ENCODE results near the gene HSD17B2. TPM values are rescaled to one million over a fixed set of nuclear protein-coding genes. Genes with fewer than 3 reads are reported as not detected.

Gene HSD17B2
- total RNA-seq, 1 experiment from 2014 or later, result not detected

DNA sequence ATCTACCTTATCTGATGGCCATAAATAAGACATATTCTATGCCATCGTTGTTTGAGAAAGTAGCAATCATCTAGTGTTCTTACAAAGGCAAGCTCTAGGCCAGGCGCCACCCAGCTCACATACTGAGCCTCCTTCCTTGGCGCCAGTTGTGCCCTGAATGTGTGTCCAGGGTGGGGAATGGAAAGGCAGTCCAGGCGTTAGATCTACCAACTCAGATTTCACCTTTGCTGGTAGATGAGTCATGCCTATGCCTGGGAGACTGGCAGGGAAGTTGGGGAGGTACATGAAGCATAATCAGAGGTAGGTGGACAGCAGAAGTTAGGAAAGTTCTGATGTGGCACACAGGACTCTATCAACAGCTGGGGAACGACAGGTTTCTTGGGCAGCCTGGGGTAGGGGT is 47.3 kb upstream of the HSD17B2 start (continued):
- TF ChIP-seq, protein P1, sequence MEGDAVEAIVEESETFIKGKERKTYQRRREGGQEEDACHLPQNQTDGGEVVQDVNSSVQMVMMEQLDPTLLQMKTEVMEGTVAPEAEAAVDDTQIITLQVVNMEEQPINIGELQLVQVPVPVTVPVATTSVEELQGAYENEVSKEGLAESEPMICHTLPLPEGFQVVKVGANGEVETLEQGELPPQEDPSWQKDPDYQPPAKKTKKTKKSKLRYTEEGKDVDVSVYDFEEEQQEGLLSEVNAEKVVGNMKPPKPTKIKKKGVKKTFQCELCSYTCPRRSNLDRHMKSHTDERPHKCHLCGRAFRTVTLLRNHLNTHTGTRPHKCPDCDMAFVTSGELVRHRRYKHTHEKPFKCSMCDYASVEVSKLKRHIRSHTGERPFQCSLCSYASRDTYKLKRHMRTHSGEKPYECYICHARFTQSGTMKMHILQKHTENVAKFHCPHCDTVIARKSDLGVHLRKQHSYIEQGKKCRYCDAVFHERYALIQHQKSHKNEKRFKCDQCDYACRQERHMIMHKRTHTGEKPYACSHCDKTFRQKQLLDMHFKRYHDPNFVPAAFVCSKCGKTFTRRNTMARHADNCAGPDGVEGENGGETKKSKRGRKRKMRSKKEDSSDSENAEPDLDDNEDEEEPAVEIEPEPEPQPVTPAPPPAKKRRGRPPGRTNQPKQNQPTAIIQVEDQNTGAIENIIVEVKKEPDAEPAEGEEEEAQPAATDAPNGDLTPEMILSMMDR (IDR thresholded peaks at IDR 0.05 in 2 of 3, conservative IDR thresholded peaks at IDR 0.05 in 1 of 3; ENCODE audit: borderline replicate concordance in 1 of 3, insufficient read depth in 1 of 3, low read depth in 2 of 3, low read length in 2 of 3), result no peak

DNA sequence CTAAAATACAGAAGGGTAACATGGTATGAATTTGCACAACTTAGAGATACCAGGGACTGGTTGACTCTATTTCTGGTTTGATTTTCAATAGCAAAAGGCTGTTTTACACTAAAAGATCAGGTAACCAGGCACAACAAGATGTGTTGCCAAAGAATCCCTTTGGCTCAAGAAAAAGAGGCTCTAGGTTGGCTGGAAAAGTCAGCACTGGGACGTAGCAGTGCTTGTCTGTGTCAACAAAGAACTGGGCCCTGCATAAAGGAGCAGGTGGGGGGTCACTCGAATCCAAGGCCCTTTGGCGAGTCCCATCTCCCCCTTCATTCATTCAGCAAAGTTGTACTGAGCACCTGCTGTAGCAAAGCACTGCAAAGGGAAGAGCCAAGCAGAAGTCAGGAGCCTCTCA is 42.2 kb upstream of the HSD17B2 start:
- CTCF ChIA-PET, result no interaction called here
- Histone ChIP-seq H4K20me1 (ENCODE audit: insufficient read depth) (no peaks in the 10 kb centered on the region), H2AFZ (ENCODE audit: low read depth, low read length, poor library complexity, severe bottlenecking) (no peak overlapping the region), H3K9me3 (ENCODE audit: control insufficient read depth in 1 of 2, insufficient read depth in 1 of 2, low read depth in 1 of 2, low read length in 2 of 2) (no peaks in the 10 kb centered on the region), H3K27ac (ENCODE audit: low read depth, low read length) (no peak overlapping the region), H3K27me3 (ENCODE audit: insufficient read depth, low read length) (no peaks in the 10 kb centered on the region), H3K4me3 (replicated peaks in 1 of 2; ENCODE audit: low read depth in 1 of 2, low read length in 2 of 2) (no peak overlapping the region), H3K9ac (ENCODE audit: low read length) (no peak overlapping the region), H3K4me1 (ENCODE audit: control insufficient read depth in 1 of 2, insufficient read depth in 2 of 2, low read length in 2 of 2) (peaks cover 18 to 22% of the 10 kb centered on the region in 2 experiments), H3K79me2 (ENCODE audit: insufficient read depth, low read length) (no peaks in the 10 kb centered on the region), H3K4me2 (ENCODE audit: low read length) (no peak overlapping the region), H3K9me2 (ENCODE audit: insufficient read depth) (no peaks in the 10 kb centered on the region), H3K36me3 (ENCODE audit: control insufficient read depth in 1 of 2, insufficient read depth in 2 of 2, low read length in 2 of 2) (no peaks in the 10 kb centered on the region; a peak in 1 of 4 replicates)
- ATAC-seq, result no peak
- BruUV-seq (replicated peaks), result no TSS peak
- no peak for DNase-seq (ENCODE audit: low read depth, low spot score)
- intact Hi-C loops (cut with micrococcal nuclease), result no loop called here
- RAD21 ChIA-PET (ENCODE audit: low non-redundant PET in 1 of 2, low total read pairs in 2 of 2, uncharacterized antibody in 2 of 2, unreplicated experiment in 2 of 2), result no interaction called here
- POLR2A ChIA-PET, result no interaction called here
- TF ChIP-seq, protein P2, sequence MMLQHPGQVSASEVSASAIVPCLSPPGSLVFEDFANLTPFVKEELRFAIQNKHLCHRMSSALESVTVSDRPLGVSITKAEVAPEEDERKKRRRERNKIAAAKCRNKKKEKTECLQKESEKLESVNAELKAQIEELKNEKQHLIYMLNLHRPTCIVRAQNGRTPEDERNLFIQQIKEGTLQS (IDR thresholded peaks at IDR 0.05), result no peak
- TF ChIP-seq EGR1 (IDR thresholded peaks at IDR 0.05; ENCODE audit: low read depth) (no peak), EZH2 (IDR thresholded peaks at IDR 0.05) (no peak), ELF1 (IDR thresholded peaks at IDR 0.05; ENCODE audit: borderline replicate concordance, low read depth) (no peak), EZH2phosphoT487 (IDR thresholded peaks at IDR 0.05; ENCODE audit: borderline replicate concordance) (no peak), CEBPB (IDR thresholded peaks at IDR 0.05; ENCODE audit: low read depth) (no peak), YY1 (IDR thresholded peaks at IDR 0.05; ENCODE audit: extremely low read depth, insufficient replicate concordance, low read depth, low read length) (no peak), CBX3 (IDR thresholded peaks at IDR 0.05; ENCODE audit: low read depth) (no peak), JUND (IDR thresholded peaks at IDR 0.05) (no peak), POLR2A (IDR thresholded peaks at IDR 0.05; ENCODE audit: borderline replicate concordance, extremely low read depth, insufficient read depth, insufficient read length) (no peak), FOSL1 (IDR thresholded peaks at IDR 0.05; ENCODE audit: low read depth) (no peak), SRF (IDR thresholded peaks at IDR 0.05; ENCODE audit: low read depth) (no peak), SIN3A (IDR thresholded peaks at IDR 0.05; ENCODE audit: low read depth) (no peak), ZNF274 (IDR thresholded peaks at IDR 0.05; ENCODE audit: low read depth, low read length) (no peak), POLR2AphosphoS5 (IDR thresholded peaks at IDR 0.05; ENCODE audit: low read depth, low read length) (no peak), SP1 (IDR thresholded peaks at IDR 0.05; ENCODE audit: low read depth) (no peak)
- TF ChIP-seq, protein P3, sequence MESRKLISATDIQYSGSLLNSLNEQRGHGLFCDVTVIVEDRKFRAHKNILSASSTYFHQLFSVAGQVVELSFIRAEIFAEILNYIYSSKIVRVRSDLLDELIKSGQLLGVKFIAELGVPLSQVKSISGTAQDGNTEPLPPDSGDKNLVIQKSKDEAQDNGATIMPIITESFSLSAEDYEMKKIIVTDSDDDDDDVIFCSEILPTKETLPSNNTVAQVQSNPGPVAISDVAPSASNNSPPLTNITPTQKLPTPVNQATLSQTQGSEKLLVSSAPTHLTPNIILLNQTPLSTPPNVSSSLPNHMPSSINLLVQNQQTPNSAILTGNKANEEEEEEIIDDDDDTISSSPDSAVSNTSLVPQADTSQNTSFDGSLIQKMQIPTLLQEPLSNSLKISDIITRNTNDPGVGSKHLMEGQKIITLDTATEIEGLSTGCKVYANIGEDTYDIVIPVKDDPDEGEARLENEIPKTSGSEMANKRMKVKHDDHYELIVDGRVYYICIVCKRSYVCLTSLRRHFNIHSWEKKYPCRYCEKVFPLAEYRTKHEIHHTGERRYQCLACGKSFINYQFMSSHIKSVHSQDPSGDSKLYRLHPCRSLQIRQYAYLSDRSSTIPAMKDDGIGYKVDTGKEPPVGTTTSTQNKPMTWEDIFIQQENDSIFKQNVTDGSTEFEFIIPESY (IDR thresholded peaks at IDR 0.05; ENCODE audit: extremely low read depth, insufficient replicate concordance, low read length), result no peak
- TF ChIP-seq, protein P1 (IDR thresholded peaks at IDR 0.05 in 2 of 3, conservative IDR thresholded peaks at IDR 0.05 in 1 of 3; ENCODE audit: borderline replicate concordance in 1 of 3, insufficient read depth in 1 of 3, low read depth in 2 of 3, low read length in 2 of 3), result no peak
